H1 (cell line): ENCODE measurements around the gene TNF. TPM values are rescaled to one million over a fixed set of nuclear protein-coding genes. Genes with fewer than 3 reads are reported as not detected.

ENCODE experiments used
- CTCF ChIA-PET: fragments of 300-600 bp; sonication (Branson Sonifier 250); formaldehyde crosslinking; loops from one replicate; lab custom pipeline; 2021; ENCODE audit not compliant: partially characterized antibody; lab: Charles Lee
- POLR2A ChIA-PET: fragments of 300-600 bp; sonication (Branson Sonifier 250); formaldehyde crosslinking; loops from one replicate; lab custom pipeline; 2021; ENCODE audit warnings: inconsistent platforms; ENCODE audit not compliant: partially characterized antibody; lab: Charles Lee
- DNase-seq, 2 experiments: peaks; one replicate each; pipeline versions ENCODE4 v3.0.0 to v3.0.0-alpha.2; 2010 to 2022; ENCODE audit warnings: low spot score in 2 of 2, low read depth in 1 of 2, mixed read lengths in 1 of 2
- FAIRE-seq: peaks from 2 replicates; lab custom pipeline; 2011; peaks lifted over from hg19 to GRCh38; lab: Jason Lieb, UNC
- H2AFZ ChIP-seq: 2 replicates; pipeline ENCODE4 v1.8.1; 2012; ENCODE audit warnings: low read length, inconsistent platforms
- H2AK5ac ChIP-seq: 2 replicates; pipeline ENCODE4 v1.6.1; 2013; ENCODE audit warnings: low read depth, low read length
- H2BK120ac ChIP-seq: replicated peaks from 2 replicates; pipeline ENCODE3; 2013; ENCODE audit warnings: low read depth, low read length, inconsistent platforms
- H2BK12ac ChIP-seq: 2 replicates; pipeline ENCODE4 v1.6.1; 2013; ENCODE audit warnings: low read depth, low read length
- H2BK15ac ChIP-seq: 2 replicates; pipeline ENCODE4 v1.6.1; 2013; ENCODE audit warnings: low read length
- H2BK20ac ChIP-seq: 2 replicates; pipeline ENCODE4 v1.6.1; 2013; ENCODE audit warnings: low read length
- H2BK5ac ChIP-seq: 2 replicates; pipeline ENCODE4 v1.6.1; 2013; ENCODE audit warnings: low read depth, low read length
- H3K14ac ChIP-seq: 2 replicates; pipeline ENCODE4 v1.6.1; 2013; ENCODE audit warnings: inconsistent platforms; ENCODE audit not compliant: insufficient read length
- H3K18ac ChIP-seq: 2 replicates; pipeline ENCODE4 v1.6.1; 2013; ENCODE audit warnings: low read length; ENCODE audit errors: extremely low read depth
- H3K23ac ChIP-seq: 2 replicates; pipeline ENCODE4 v1.6.1; 2013; ENCODE audit warnings: inconsistent platforms; ENCODE audit not compliant: insufficient read length
- H3K23me2 ChIP-seq: 2 replicates; pipeline ENCODE4 v1.6.1; 2013; ENCODE audit warnings: low read depth, low read length
- H3K27ac ChIP-seq: 2 replicates; pipeline ENCODE4 v1.6.1; 2011; ENCODE audit warnings: low read depth, low read length, inconsistent platforms
- H3K27me3 ChIP-seq, 4 experiments: replicated peaks in 1 of 4; 1 replicate in 1 of 4; 2 replicates in 3 of 4; pipeline versions ENCODE4 v1.6.1 to v1.8.1; 2011 to 2013; ENCODE audit warnings: low read length in 3 of 4, mild to moderate bottlenecking in 3 of 4, inconsistent platforms in 2 of 4, mixed read lengths in 2 of 4, moderate library complexity in 1 of 4; ENCODE audit not compliant: control insufficient read depth in 3 of 4, insufficient read depth in 3 of 4; ENCODE audit errors: extremely low read depth in 1 of 4
- H3K36me3 ChIP-seq, 4 experiments: 2 replicates each; pipeline versions ENCODE4 v1.6.1 to v1.8.1; 2011 to 2013; ENCODE audit warnings: mild to moderate bottlenecking in 4 of 4, low read length in 3 of 4, moderate library complexity in 2 of 4, control low read depth in 1 of 4, inconsistent platforms in 1 of 4; ENCODE audit not compliant: insufficient read depth in 4 of 4, control insufficient read depth in 2 of 4
- H3K4ac ChIP-seq: replicated peaks from 2 replicates; pipeline ENCODE3; 2013; ENCODE audit warnings: low read length, low read depth, mixed read lengths, inconsistent platforms; ENCODE audit not compliant: insufficient read length
- H3K4me1 ChIP-seq, 4 experiments: replicated peaks in 1 of 4; 1 replicate in 1 of 4; 2 replicates in 3 of 4; pipeline versions ENCODE4 v1.6.1 to v1.8.1; 2011 to 2013; ENCODE audit warnings: low read length in 3 of 4, inconsistent platforms in 2 of 4, mixed read lengths in 1 of 4; ENCODE audit not compliant: insufficient read depth in 4 of 4, control insufficient read depth in 3 of 4
- H3K4me2 ChIP-seq, 2 experiments: 2 replicates each; pipeline versions ENCODE4 v1.6.1 to v1.8.1; 2011 to 2013; ENCODE audit warnings: low read depth in 2 of 2, low read length in 2 of 2, control low read depth in 1 of 2, inconsistent platforms in 1 of 2, mild to moderate bottlenecking in 1 of 2; ENCODE audit not compliant: insufficient read depth in 1 of 2
- H3K4me3 ChIP-seq, 4 experiments: fragments of 200-600, 300-600 bp in 1 of 4; sonication (generic), shearing (Covaris generic), sonication (Bioruptor Twin) in 1 of 4; 2 replicates each; pipeline versions ENCODE4 v1.5.1 to v1.8.1; 2011 to 2016; ENCODE audit warnings: low read length in 4 of 4, low read depth in 3 of 4, control low read depth in 2 of 4, inconsistent platforms in 2 of 4, mild to moderate bottlenecking in 2 of 4, mixed read lengths in 1 of 4, moderate library complexity in 1 of 4; ENCODE audit not compliant: insufficient read depth in 2 of 4; ENCODE audit errors: extremely low read depth in 1 of 4
- H3K56ac ChIP-seq: replicated peaks from 2 replicates; pipeline ENCODE3; 2013; ENCODE audit warnings: low read depth, mild to moderate bottlenecking, mixed read lengths, low read length, inconsistent platforms; ENCODE audit not compliant: insufficient read length
- H3K79me1 ChIP-seq: 2 replicates; pipeline ENCODE4 v1.6.1; 2013; ENCODE audit warnings: low read depth, low read length, control low read depth
- H3K79me2 ChIP-seq, 2 experiments: 2 replicates each; pipeline versions ENCODE4 v1.6.1 to v1.8.1; 2012 to 2013; ENCODE audit warnings: low read length in 2 of 2, mild to moderate bottlenecking in 2 of 2, inconsistent platforms in 1 of 2; ENCODE audit not compliant: insufficient read depth in 2 of 2, control insufficient read depth in 1 of 2
- H3K9ac ChIP-seq, 4 experiments: replicated peaks in 1 of 4; 1 replicate in 1 of 4; 2 replicates in 3 of 4; pipeline versions ENCODE4 v1.6.1 to v1.8.1; 2011 to 2013; ENCODE audit warnings: low read depth in 3 of 4, low read length in 3 of 4, control low read depth in 2 of 4, mild to moderate bottlenecking in 2 of 4, moderate library complexity in 2 of 4, inconsistent platforms in 1 of 4; ENCODE audit errors: extremely low read depth in 1 of 4
- H3K9me3 ChIP-seq, 2 experiments: 2 replicates each; pipeline versions ENCODE4 v1.6.1 to v1.8.1; 2012 to 2013; ENCODE audit warnings: mild to moderate bottlenecking in 2 of 2, moderate library complexity in 2 of 2, control low read depth in 1 of 2, inconsistent platforms in 1 of 2, low read depth in 1 of 2, low read length in 1 of 2, mixed read lengths in 1 of 2; ENCODE audit not compliant: insufficient read depth in 2 of 2
- H4K20me1 ChIP-seq, 2 experiments: replicated peaks in 1 of 2; 2 replicates each; pipeline versions ENCODE3 to v1.8.1; 2011 to 2013; ENCODE audit warnings: inconsistent platforms in 2 of 2, low read length in 2 of 2, mild to moderate bottlenecking in 1 of 2; ENCODE audit not compliant: insufficient read depth in 2 of 2, control insufficient read depth in 1 of 2
- H4K5ac ChIP-seq: 2 replicates; pipeline ENCODE4 v1.6.1; 2013; ENCODE audit warnings: low read length, low read depth, mixed read lengths, inconsistent platforms; ENCODE audit not compliant: insufficient read length
- H4K8ac ChIP-seq: 2 replicates; pipeline ENCODE4 v1.8.0; 2013; ENCODE audit warnings: mild to moderate bottlenecking, moderate library complexity, low read length, inconsistent platforms; ENCODE audit not compliant: insufficient read depth; ENCODE audit errors: extremely low read depth
- H4K91ac ChIP-seq: replicated peaks from 2 replicates; pipeline ENCODE3; 2013; ENCODE audit warnings: low read length, mixed read lengths, inconsistent platforms; ENCODE audit not compliant: insufficient read length
- EP300 ChIP-seq, 2 experiments: IDR thresholded peaks; 1 replicate in 1 of 2; 2 replicates in 1 of 2; pipeline ENCODE4 v1.6.1; 2011 to 2012; ENCODE audit warnings: low read depth in 2 of 2, low read length in 2 of 2, mild to moderate bottlenecking in 2 of 2, borderline replicate concordance in 1 of 2, inconsistent platforms in 1 of 2, moderate library complexity in 1 of 2
- GABPA ChIP-seq: IDR thresholded peaks from 2 replicates; pipeline ENCODE4 v1.6.1; 2011; ENCODE audit warnings: mild to moderate bottlenecking, low read length, moderate library complexity, borderline replicate concordance; ENCODE audit not compliant: insufficient read depth
- HDAC2 ChIP-seq, 2 experiments: fragments of 300-600 bp in 1 of 2; sonication (generic) in 1 of 2; IDR thresholded peaks; 2 replicates each; pipeline ENCODE4 v1.6.1; 2011 to 2012; ENCODE audit warnings: low read depth in 2 of 2, low read length in 2 of 2, mild to moderate bottlenecking in 2 of 2, moderate library complexity in 2 of 2, borderline replicate concordance in 1 of 2, inconsistent platforms in 1 of 2
- KDM5A ChIP-seq: fragments of 200-600 bp; IDR thresholded peaks from 2 replicates; pipeline ENCODE4 v1.7.1; 2012; ENCODE audit warnings: mild to moderate bottlenecking, low read length, inconsistent platforms, mixed read lengths
- POLR2AphosphoS5 ChIP-seq: IDR thresholded peaks from 2 replicates; pipeline ENCODE4 v1.6.1; 2011; ENCODE audit warnings: low read depth, low read length
- SUZ12 ChIP-seq: fragments of 200-600 bp; sonication (generic); IDR thresholded peaks from 2 replicates; pipeline ENCODE4 v1.6.1; 2012; ENCODE audit warnings: mild to moderate bottlenecking, inconsistent platforms, low read length, moderate library complexity, mixed read lengths
- YY1 ChIP-seq: IDR thresholded peaks from 2 replicates; pipeline ENCODE4 v1.6.1; 2011; ENCODE audit warnings: low read depth, mild to moderate bottlenecking, low read length
- WGBS, 2 experiments: shearing (Covaris generic) in 1 of 2; methylation state at CpG; one replicate each; pipeline versions ENCODE4 v1.1.6 to v1.1.7; 2013 to 2015; ENCODE audit warnings: low lambda C conversion rate in 2 of 2, mixed read lengths in 2 of 2, inconsistent platforms in 1 of 2, low coverage in 1 of 2, missing lambda C conversion rate in 1 of 2; ENCODE audit not compliant: insufficient replicate concordance in 2 of 2, insufficient coverage in 1 of 2, insufficient read length in 1 of 2; ENCODE audit errors: extremely low coverage in 1 of 2, missing lambda C conversion rate in 1 of 2; 5-methylcytosine and 5-hydroxymethylcytosine counted together
- polyA plus RNA-seq, 7 experiments: library from polyadenylated mRNA; depleted of rRNA in 3 of 7; stranded (reverse) in 5 of 7; unstranded in 2 of 7; fragments of >200 nt in 5 of 7; fragments of 200-250 nt in 2 of 7; gene quantifications; 1 replicate in 5 of 7; 2 replicates in 1 of 7; 4 replicates in 1 of 7; pipeline versions ENCODE4 v1.2.1 to v1.2.3, GENCODE V29; 2011 to 2013; ENCODE audit warnings: missing spikeins in 2 of 7, mixed read lengths in 2 of 7
- total RNA-seq: library from RNA; stranded (reverse); fragmentation: NEBNext Ultra II Directional; extraction: Animal tissue kit (Norgen Biotek cat#: 25700); gene quantifications from 2 replicates; pipeline ENCODE4 v1.2.1, GENCODE V29; 2021
- TF ChIP-seq, protein P1 (sequence below): IDR thresholded peaks from 2 replicates; pipeline ENCODE4 v1.6.1; 2011; ENCODE audit warnings: low read length, improper control_type of control experiment

Gene TNF
- total and polyA plus RNA-seq, 2 of the 8 experiments (the other 6 are each of a cell fraction or from before 2014, with no cell fraction given), result not detected

DNA sequence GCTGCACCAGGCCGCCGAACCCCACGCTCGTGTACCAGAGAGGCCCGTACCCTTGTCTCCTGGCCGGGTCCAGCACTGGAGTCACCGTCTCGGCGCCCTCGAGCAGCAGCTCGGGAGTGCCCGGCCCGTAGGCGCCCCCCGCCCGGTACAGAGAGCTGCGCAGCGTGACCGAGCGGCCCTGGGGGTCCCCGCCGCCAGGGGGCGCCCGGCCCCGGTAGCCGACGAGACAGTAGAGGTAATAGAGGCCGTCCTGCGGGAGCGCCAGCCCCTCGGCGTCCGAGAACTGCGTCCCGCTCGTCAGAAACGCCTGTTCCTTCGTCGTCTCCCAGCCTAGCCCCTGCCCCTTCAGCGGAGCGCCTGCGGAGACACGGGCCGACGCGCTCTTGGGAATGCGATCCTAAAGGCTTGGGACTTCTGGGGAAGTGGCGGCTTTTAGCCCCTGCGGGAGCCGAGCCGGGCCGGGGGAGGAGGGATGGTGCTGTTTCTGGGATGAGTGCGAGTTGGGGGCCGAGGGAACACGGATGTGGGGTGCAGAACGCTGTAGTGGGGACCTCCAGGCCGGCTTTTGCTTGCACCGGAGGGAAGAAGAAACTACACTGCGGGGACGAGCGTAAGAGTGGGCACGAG lies 5.6 kb downstream of the TNF start:
- CTCF ChIA-PET, result interaction anchor here (0.7 to 19.2 kb wide), 14 partner anchors 12 to 160 kb away, joined by 3 to 640 read pairs (median 6); partner anchors contain the start of genes ATP6V1G2, DDX39B, LST1 and LTB
- Histone ChIP-seq H2BK12ac (peak overlapping the region; percentile 60; the same call in 1 of the 2 replicates), H3K79me1 (no peaks in the 10 kb centered on the region), H3K4me1 (peaks cover 0 to 6% (median 6%) of the 10 kb centered on the region in 4 experiments; a peak in 6 of 7 replicates), H2BK15ac (peak overlapping the region; percentile 31; the same call in 1 of the 2 replicates), H3K36me3 (no peaks in the 10 kb centered on the region), H2AK5ac (no peak overlapping the region), H3K9me3 (no peaks in the 10 kb centered on the region), H2BK120ac (no peak overlapping the region), H3K23me2 (peaks cover 9% of the 10 kb centered on the region; the same call in 1 of the 2 replicates), H4K91ac (peak overlapping the region; percentile 61), H3K4ac (peak overlapping the region; percentile 61), H2AFZ (peak overlapping the region; percentile 94), H3K23ac (no peak overlapping the region), H2BK20ac (0 out of 2 replicates have a peak overlapping the region, but pooled peaks have one; percentile 3), H3K14ac (no peak overlapping the region), H3K27me3 (peaks cover 0 to 8% (median 7%) of the 10 kb centered on the region in 4 experiments; a peak in 5 of 7 replicates), H3K4me3 (peak overlapping the region; percentile 54 to 89 (median 80)), H2BK5ac (peak overlapping the region; percentile 75; the same call in 1 of the 2 replicates), H4K5ac (no peak overlapping the region), H3K56ac (peak overlapping the region; percentile 32), H3K9ac (peak overlapping the region; percentile 22 to 57 (median 44); a peak in 6 of 7 replicates), H3K18ac (peak overlapping the region; percentile 93), H3K27ac (no peak overlapping the region), H3K79me2 (no peaks in the 10 kb centered on the region), H4K8ac (peak overlapping the region; percentile 58; the same call in 1 of the 2 replicates), H4K20me1 (no peaks in the 10 kb centered on the region), H3K4me2 (peak overlapping the region; percentile 62 to 84)
- 4% methylated on average over 57 of the region's 62 CpGs; no CpG with 5 or more reads in 1 of the 2 experiments for WGBS, 2 experiments
- peak; percentile 38 to 96 for DNase-seq
- POLR2A ChIA-PET, result interaction anchor here (1.0 to 12.2 kb wide), 15 partner anchors 9 to 139 kb away, joined by 3 to 110 read pairs (median 5); partner anchors contain the start of genes ATP6V1G2, C6orf47, DDX39B and MCCD1
- FAIRE-seq, result no peak
- TF ChIP-seq POLR2AphosphoS5, result 0 out of 2 replicates have a peak, but pooled peaks have one; percentile 34
- TF ChIP-seq EP300 (IDR thresholded peaks at IDR 0.05; ENCODE audit: borderline replicate concordance in 1 of 2, low read depth in 2 of 2, low read length in 2 of 2), result no peak
- TF ChIP-seq YY1, result no peak
- TF ChIP-seq, protein P1, sequence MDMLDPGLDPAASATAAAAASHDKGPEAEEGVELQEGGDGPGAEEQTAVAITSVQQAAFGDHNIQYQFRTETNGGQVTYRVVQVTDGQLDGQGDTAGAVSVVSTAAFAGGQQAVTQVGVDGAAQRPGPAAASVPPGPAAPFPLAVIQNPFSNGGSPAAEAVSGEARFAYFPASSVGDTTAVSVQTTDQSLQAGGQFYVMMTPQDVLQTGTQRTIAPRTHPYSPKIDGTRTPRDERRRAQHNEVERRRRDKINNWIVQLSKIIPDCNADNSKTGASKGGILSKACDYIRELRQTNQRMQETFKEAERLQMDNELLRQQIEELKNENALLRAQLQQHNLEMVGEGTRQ, result no peak
- TF ChIP-seq GABPA, result no peak
- no peak for TF ChIP-seq KDM5A
- TF ChIP-seq SUZ12, result 0 out of 2 replicates have a peak, but pooled peaks have one; percentile 40
- TF ChIP-seq HDAC2 (IDR thresholded peaks at IDR 0.05; ENCODE audit: borderline replicate concordance in 1 of 2, low read depth in 2 of 2, low read length in 2 of 2), result peak; percentile 85 to 89; a peak in 2 of 4 replicates
